ENCODE results near the gene ARHGAP6.
"Not testable (repeated sequence)": the region's sequence is repeated elsewhere in the genome, so short reads cannot be mapped to it uniquely, and the experiment has no call there.

The ARHGAP6 gene

GRCh38 chrX:11641349-11642065 lies 24.2 kb downstream of the ARHGAP6 start:
- DNase-seq: no peak

GRCh38 chrX:11640089-11640488 lies 25.6 kb downstream of the ARHGAP6 start:
- no peak for DNase-seq

- no peak for DNase-seq
These were observed 33.0 kb downstream of the ARHGAP6 start for GRCh38 chrX:11632732-11633131.

GRCh38 chrX:11629593-11630211 lies 36.0 kb downstream of the ARHGAP6 start:
- no peak for DNase-seq

- DNase-seq: no peak
These were observed 37.3 kb downstream of the ARHGAP6 start for GRCh38 chrX:11628399-11628798.

- no peak for DNase-seq
These were observed 39.4 kb downstream of the ARHGAP6 start for GRCh38 chrX:11626351-11626750.

- no peak for DNase-seq
These were observed 46.3 kb downstream of the ARHGAP6 start for GRCh38 chrX:11619441-11619840.

GRCh38 chrX:11614253-11614652 lies 51.5 kb downstream of the ARHGAP6 start:
- DNase-seq: not testable (repeated sequence)

- no peak for DNase-seq
These were observed 53.8 kb downstream of the ARHGAP6 start for GRCh38 chrX:11611965-11612364.

GRCh38 chrX:11611161-11611560 lies 54.6 kb downstream of the ARHGAP6 start:
- DNase-seq: no peak

GRCh38 chrX:11609109-11609508 lies 56.6 kb downstream of the ARHGAP6 start:
- no peak for DNase-seq

GRCh38 chrX:11606408-11606807 lies 59.3 kb downstream of the ARHGAP6 start:
- DNase-seq: no peak

GRCh38 chrX:11600578-11600977 lies 65.1 kb downstream of the ARHGAP6 start:
- no peak for DNase-seq

- no peak for DNase-seq
These were observed 68.2 kb downstream of the ARHGAP6 start for GRCh38 chrX:11597479-11597878.

GRCh38 chrX:11591723-11592346 lies 73.9 kb downstream of the ARHGAP6 start:
- DNase-seq: no peak

- no peak for DNase-seq
These were observed 76.1 kb downstream of the ARHGAP6 start for GRCh38 chrX:11589641-11590040.

- DNase-seq: no peak
These were observed 77.6 kb downstream of the ARHGAP6 start for GRCh38 chrX:11588097-11588496.

- no peak for DNase-seq
These were observed 80.5 kb downstream of the ARHGAP6 start for GRCh38 chrX:11585174-11585573.

GRCh38 chrX:11580789-11581188 lies 84.9 kb downstream of the ARHGAP6 start:
- no peak for DNase-seq

- DNase-seq: no peak
These were observed 85.8 kb downstream of the ARHGAP6 start for GRCh38 chrX:11579636-11580600.

- DNase-seq: not testable (repeated sequence)
These were observed 87.4 kb downstream of the ARHGAP6 start for GRCh38 chrX:11578301-11578700.

GRCh38 chrX:11577603-11578002 lies 88.1 kb downstream of the ARHGAP6 start:
- no peak for DNase-seq

GRCh38 chrX:11575332-11575731 lies 90.4 kb downstream of the ARHGAP6 start:
- DNase-seq: no peak
